HG03354 (cell line): ENCODE data around the gene BEST1.
"Not testable (repeated sequence)": the region's sequence is repeated elsewhere in the genome, so short reads cannot be mapped to it uniquely, and the experiment has no call there.

Experiments used
- ATAC-seq: cut with Tn5 transposase; IDR thresholded peaks from one replicate; pipeline ENCODE4 v1.9.1; 2021; ENCODE audit warnings: mild to moderate bottlenecking; ENCODE audit not compliant: unreplicated experiment, poor library complexity, severe bottlenecking

Gene BEST1

DNA sequence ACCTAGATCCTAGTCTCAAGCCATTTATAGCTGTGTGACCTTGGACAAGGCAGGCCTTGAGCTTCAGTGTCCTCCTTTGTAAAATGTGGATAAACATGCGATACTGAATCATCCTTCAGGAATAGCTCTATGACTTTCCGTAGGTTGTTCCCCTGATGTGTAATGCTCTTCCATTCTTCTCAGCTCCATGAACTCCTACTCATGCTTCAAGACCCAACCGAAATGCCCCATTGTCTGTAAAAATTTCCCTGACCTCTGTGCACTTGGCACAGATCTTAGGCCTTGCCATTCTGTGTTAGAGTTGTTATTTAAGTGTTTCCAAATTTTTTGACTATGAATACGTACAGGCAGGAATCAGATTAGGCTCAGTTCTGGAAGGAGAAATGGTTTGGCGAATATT, 3.3 kb upstream of the BEST1 start:
- no peak for ATAC-seq

DNA sequence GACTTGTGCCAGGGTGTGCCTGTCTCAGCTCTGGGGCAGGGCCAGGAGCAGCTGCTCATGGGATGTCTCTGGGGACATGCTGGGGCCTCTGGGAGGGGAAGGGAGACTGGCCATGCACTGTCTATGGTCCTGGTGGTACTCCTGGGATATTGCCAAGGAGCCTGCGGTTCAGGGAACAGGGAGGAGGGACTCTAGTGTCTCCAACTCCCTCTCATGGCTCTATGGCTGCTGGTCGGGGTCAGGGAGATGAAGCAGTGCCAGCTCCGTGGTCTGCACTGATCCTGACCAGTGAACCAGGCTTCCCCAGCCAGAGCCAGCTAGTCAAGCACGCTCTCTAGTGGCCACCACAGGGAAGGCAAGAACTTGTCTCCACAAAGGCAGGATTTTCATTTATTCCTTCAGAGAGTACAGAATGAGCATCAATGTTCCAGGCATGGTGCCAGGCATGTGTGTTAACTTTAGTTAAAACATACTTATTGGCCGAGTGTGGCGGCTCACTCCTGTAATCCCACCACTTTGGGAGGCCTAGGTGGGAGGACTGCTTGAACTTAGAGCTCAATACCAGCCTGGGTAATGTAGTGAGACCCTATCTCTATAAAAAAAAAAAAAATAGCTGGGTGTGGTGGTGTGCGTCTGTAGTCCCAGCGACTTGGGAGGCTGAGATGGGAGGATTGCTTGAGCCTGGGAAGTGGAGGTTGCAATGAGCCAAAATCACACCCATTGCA, 2.5 kb upstream of the BEST1 start:
- ATAC-seq = no peak

GRCh38 chr11:61948505-61948904, 1.6 kb upstream of the BEST1 start:
- ATAC-seq = no peak

DNA sequence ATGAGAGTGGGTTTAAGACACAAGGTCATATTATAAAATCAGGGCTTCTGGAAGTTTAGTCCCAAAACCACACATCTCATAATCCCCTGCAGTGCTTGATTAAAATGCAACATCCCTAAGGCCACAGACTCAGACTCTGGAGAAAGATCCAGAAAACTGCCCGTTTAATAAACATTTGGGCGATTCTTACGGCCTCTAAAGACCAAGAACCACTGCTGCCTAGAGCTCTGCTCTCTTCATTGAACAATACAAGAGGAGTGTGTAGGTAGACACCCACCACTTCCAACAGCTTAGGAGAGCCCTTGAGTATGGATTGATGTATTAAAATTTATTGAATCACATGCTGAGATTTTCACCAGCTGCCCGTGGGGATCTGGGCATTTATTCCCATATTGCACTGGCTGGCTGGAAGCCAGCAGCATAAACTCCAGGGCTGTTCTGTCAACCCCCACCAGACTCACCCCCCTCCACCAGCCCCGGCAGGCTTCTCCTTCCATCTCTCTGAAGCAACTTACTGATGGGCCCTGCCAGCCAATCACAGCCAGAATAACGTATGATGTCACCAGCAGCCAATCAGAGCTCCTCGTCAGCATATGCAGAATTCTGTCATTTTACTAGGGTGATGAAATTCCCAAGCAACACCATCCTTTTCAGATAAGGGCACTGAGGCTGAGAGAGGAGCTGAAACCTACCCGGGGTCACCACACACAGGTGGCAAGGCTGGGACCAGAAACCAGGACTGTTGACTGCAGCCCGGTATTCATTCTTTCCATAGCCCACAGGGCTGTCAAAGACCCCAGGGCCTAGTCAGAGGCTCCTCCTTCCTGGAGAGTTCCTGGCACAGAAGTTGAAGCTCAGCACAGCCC, 749 bp upstream of the BEST1 start:
- no peak for ATAC-seq

DNA sequence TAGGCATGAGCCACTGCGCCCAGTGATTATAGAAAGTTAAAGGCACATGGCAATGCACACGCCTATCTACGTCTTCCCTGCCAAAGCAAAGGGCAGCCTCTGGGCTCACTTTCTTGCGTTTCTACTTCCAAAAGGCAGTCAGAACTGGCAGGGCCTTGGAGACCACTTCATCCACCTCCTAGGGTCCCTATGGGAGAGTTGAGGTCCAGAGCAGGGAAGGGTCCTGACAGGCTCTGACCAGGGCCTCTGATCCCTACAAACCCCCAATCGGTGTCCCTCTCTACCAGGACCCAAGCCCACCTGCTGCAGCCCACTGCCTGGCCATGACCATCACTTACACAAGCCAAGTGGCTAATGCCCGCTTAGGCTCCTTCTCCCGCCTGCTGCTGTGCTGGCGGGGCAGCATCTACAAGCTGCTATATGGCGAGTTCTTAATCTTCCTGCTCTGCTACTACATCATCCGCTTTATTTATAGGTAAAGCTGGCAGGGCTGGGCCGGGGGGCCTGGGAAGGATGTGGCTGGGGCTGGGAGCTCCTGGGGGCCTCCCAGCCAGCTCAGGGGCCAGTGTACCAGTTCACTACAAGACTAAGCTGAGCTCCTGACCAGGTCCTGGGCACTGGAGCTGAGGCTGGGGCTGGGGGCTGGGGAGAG, 1.5 kb downstream of the BEST1 start:
- ATAC-seq = no peak

GRCh38 chr11:61952882-61953281, 2.7 kb downstream of the BEST1 start:
- no peak for ATAC-seq

- ATAC-seq = not testable (repeated sequence)
These were observed 3.5 kb downstream of the BEST1 start for GRCh38 chr11:61953632-61954031.

DNA sequence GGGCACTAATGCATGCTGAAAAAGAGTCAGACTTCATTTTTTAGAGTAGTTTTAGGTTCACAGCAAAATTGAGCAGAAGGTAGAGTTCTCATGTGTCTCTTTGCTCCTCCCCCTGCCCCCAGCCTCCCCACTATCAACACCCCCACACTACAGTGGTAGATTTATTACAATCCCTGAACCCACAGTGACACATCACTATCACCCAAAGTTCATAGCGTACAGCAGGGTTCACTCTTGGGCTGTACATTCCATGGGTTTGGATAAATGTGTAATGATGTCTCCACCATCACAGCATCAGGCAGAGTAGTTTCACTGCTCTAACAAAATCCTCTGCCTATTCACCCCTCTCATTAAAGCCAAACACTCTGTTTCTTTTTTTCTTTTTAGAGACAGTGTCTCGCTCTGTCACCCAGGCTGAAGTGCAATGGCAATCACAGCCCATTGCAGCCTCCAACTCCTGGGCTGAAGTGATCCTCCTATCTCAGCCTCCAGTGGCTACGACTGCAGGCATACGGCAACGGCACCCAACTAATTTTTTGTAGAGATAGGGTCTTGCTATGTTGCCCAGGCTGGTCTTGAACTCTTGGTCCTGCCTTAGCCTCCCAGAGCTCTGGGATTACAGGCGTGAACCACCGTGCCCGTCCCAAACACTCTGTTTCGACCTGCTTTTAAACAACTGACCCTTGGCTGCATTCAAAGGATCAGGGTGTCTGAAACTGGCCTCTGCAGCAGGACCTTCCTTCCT, 4.1 kb downstream of the BEST1 start:
- no peak for ATAC-seq

GRCh38 chr11:61954851-61955421, 4.8 kb downstream of the BEST1 start:
- ATAC-seq = no peak

- no peak for ATAC-seq
These were observed 5.4 kb downstream of the BEST1 start for GRCh38 chr11:61955422-61956135.

DNA sequence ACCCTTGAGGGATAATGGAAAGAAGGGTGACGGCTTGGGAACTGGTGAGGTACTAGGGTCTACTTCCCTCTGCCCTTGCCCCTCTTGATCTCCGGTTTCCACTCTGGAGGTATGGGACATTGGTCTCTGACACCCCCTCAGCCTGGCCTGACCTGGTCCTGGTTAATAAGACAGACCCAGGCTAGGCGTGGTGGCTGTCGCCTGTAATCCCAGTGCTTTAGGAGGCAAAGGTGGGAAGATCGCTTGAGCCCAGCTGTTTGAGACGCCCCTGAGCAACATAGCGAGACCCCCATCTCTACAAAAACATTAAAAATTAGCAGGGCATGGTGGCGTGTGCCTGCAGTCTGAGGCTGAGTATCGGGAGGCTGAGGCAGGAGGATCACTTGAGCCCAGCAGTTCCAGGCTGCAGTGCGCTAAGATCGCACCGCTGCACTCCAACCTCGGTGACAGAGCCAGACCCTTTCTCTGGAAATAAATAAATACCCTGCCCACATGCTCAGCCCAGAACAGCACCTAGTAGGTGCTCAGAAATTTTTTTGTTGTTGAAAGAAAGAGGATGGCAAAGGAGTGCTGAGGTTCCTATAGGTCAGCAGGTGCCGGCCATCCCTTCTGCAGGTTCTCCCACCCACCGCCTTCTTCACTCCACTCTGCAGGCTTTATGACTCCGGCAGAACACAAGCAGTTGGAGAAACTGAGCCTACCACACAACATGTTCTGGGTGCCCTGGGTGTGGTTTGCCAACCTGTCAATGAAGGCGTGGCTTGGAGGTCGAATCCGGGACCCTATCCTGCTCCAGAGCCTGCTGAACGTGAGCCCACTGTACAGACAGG, 6.3 kb downstream of the BEST1 start:
- ATAC-seq = no peak

- ATAC-seq = no peak
These were observed 7.0 kb downstream of the BEST1 start for GRCh38 chr11:61957021-61957770.

GRCh38 chr11:61958590-61958989, 8.4 kb downstream of the BEST1 start:
- ATAC-seq = no peak

GRCh38 chr11:61959114-61959513, 9.0 kb downstream of the BEST1 start:
- ATAC-seq = no peak

GRCh38 chr11:61959678-61960077, 9.5 kb downstream of the BEST1 start:
- ATAC-seq = no peak

DNA sequence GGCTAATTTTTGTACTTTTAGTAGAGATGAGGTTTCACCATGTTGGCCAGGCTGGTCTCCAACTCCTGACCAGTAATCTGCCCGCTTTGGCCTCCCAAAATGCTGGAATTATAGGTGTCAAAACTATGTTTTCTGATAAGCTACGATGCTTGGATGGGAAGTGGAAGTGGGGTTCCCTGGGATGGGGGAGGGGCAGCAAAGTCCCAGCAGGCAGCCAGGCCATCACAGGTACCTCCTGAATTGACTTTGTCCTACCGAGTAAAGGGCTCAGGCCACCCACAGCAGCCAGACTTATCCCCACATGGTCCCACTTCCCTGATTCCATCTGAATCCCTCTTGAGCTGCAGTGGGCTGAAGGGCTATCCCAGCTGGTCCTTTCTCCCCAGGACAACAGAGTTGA, 10.4 kb downstream of the BEST1 start:
- ATAC-seq = no peak

GRCh38 chr11:61961570-61962212, 11.5 kb downstream of the BEST1 start:
- no peak for ATAC-seq
